HG02938 (cell line): ENCODE data around the gene FLOT2.
"Not testable (repeated sequence)": the region's sequence is repeated elsewhere in the genome, so short reads cannot be mapped to it uniquely, and the experiment has no call there.

ENCODE experiments used
- ATAC-seq: cut with Tn5 transposase; IDR thresholded peaks from one replicate; pipeline ENCODE4 v1.9.1; 2021; ENCODE audit warnings: mild to moderate bottlenecking, moderate library complexity; ENCODE audit not compliant: unreplicated experiment

FLOT2 gene

GRCh38 chr17:28897769-28898526, 415 bp upstream of the FLOT2 start:
- ATAC-seq: no peak

GRCh38 chr17:28896491-28896883, 1.0 kb downstream of the FLOT2 start:
- ATAC-seq: no peak

GRCh38 chr17:28895794-28896447, 1.6 kb downstream of the FLOT2 start:
- ATAC-seq: no peak

GRCh38 chr17:28893248-28894183, 4.0 kb downstream of the FLOT2 start:
- ATAC-seq: not testable (repeated sequence)

GRCh38 chr17:28892024-28892423, 5.5 kb downstream of the FLOT2 start:
- ATAC-seq: no peak

GRCh38 chr17:28891201-28891600, 6.3 kb downstream of the FLOT2 start:
- ATAC-seq: no peak

- ATAC-seq: no peak
Observed at GRCh38 chr17:28889996-28890395, 7.5 kb downstream of the FLOT2 start.

GRCh38 chr17:28888832-28889231, 8.7 kb downstream of the FLOT2 start:
- no peak for ATAC-seq

GRCh38 chr17:28887871-28888471, 9.6 kb downstream of the FLOT2 start:
- no peak for ATAC-seq

- ATAC-seq: no peak
Observed at GRCh38 chr17:28885951-28886350, 11.6 kb downstream of the FLOT2 start.

- no peak for ATAC-seq
Observed at GRCh38 chr17:28885363-28885762, 12.2 kb downstream of the FLOT2 start.

- ATAC-seq: no peak
Observed at GRCh38 chr17:28883967-28884702, 13.4 kb downstream of the FLOT2 start.

GRCh38 chr17:28882154-28882895, 15.2 kb downstream of the FLOT2 start:
- no peak for ATAC-seq

GRCh38 chr17:28881533-28882056, 15.9 kb downstream of the FLOT2 start:
- ATAC-seq: no peak

- ATAC-seq: no peak
Observed at GRCh38 chr17:28880572-28880945, 17.0 kb downstream of the FLOT2 start.

- no peak for ATAC-seq
Observed at GRCh38 chr17:28879886-28880571, 17.5 kb downstream of the FLOT2 start.

GRCh38 chr17:28878981-28879380, 18.6 kb downstream of the FLOT2 start:
- no peak for ATAC-seq

- ATAC-seq: no peak
Observed at GRCh38 chr17:28878158-28878910, 19.2 kb downstream of the FLOT2 start.
